Gastroesophageal sphincter (tissue), 4 donors: Measurements from ENCODE around the gene CNN2. TPM values are rescaled to one million over a fixed set of nuclear protein-coding genes. Genes with fewer than 3 reads are reported as not detected.

ENCODE experiments used
- ATAC-seq: fragments of 150-250 bp; one replicate; pipeline ENCODE4 v1.9.1; 2016; ENCODE audit warnings: mild to moderate bottlenecking, moderate library complexity
- H3K27ac ChIP-seq, 4 donors: fragments of 200-600 bp; sonication (generic) in 3 of 4; 1 replicate in 3 of 4; 2 replicates in 1 of 4; pipeline ENCODE4 v1.5.1; 2016 to 2019
- H3K27me3 ChIP-seq: fragments of 200-600 bp; sonication (generic); one replicate; pipeline ENCODE4 v1.5.1; 2019
- H3K36me3 ChIP-seq, 2 donors: fragments of 200-600 bp; sonication (generic); one replicate each; pipeline ENCODE4 v1.5.1; 2019; ENCODE audit warnings: control low read depth in 1 of 2
- H3K4me1 ChIP-seq, 3 donors: fragments of 200-600 bp; sonication (generic); 1 replicate in 2 of 3; 2 replicates in 1 of 3; pipeline ENCODE4 v1.5.1; 2016 to 2019; ENCODE audit warnings: control low read depth in 2 of 3
- H3K4me3 ChIP-seq, 2 donors: fragments of 200-600 bp; sonication (generic); one replicate each; pipeline ENCODE4 v1.5.1; 2019; ENCODE audit warnings: mild to moderate bottlenecking in 1 of 2, moderate library complexity in 1 of 2
- H3K9me3 ChIP-seq, 3 donors: fragments of 200-600 bp; sonication (generic); one replicate each; pipeline ENCODE4 v1.5.1; 2017 to 2019; ENCODE audit warnings: control low read depth in 2 of 3
- CTCF ChIP-seq, 4 experiments: fragments of 200-600 bp in 2 of 4; fragments of 450-650 bp in 2 of 4; sonication (generic) in 1 of 4; IDR thresholded peaks; one replicate each; pipeline ENCODE4 v1.5.1; 2017 to 2019; ENCODE audit warnings: antibody characterized with exemption in 4 of 4, mild to moderate bottlenecking in 2 of 4, moderate library complexity in 2 of 4
- EP300 ChIP-seq: sonication (generic); formaldehyde crosslinking; IDR thresholded peaks from one replicate; pipeline ENCODE4 v1.6.1; 2017; ENCODE audit warnings: antibody characterized with exemption, mild to moderate bottlenecking
- POLR2A ChIP-seq, 2 donors: fragments of 450-650 bp; IDR thresholded peaks; one replicate each; pipeline ENCODE4 v1.6.1; 2017; ENCODE audit warnings: antibody characterized with exemption in 2 of 2, mild to moderate bottlenecking in 2 of 2, moderate library complexity in 1 of 2
- POLR2AphosphoS5 ChIP-seq: sonication (generic); formaldehyde crosslinking; IDR thresholded peaks from one replicate; pipeline ENCODE4 v1.6.1; 2017; ENCODE audit warnings: antibody characterized with exemption
- WGBS, 2 donors: methylation state at CpG; one replicate each; pipeline ENCODE4 v1.1.5; 2018; ENCODE audit warnings: low coverage in 1 of 2; 5-methylcytosine and 5-hydroxymethylcytosine counted together
- total RNA-seq, 4 donors: library from RNA; depleted of rRNA; stranded (reverse); fragments of >200 nt; gene quantifications; one replicate each; pipeline ENCODE4 v1.1.0, GENCODE V29; 2016

The CNN2 gene
- total RNA-seq, 4 donors from 2014 or later, result 52.9 to 103 (median 75.2) TPM

GRCh38 chr19:1052349-1052975, 26.1 kb downstream of the CNN2 start:
- Histone ChIP-seq H3K27me3 (no peaks in the 10 kb centered on the region), H3K36me3 (peaks cover 0 to 31% of the 10 kb centered on the region in 2 donors), H3K4me3 (no peak overlapping the region), H3K9me3 (peaks cover 0 to 29% (median 0%) of the 10 kb centered on the region in 3 donors), H3K27ac (no peak overlapping the region), H3K4me1 (no peaks in the 10 kb centered on the region)
- 62 to 83% methylated on average over 1 to 2 of the region's 5 CpGs for WGBS, 2 donors
- no peak for ATAC-seq
- TF ChIP-seq POLR2A (IDR thresholded peaks at IDR 0.05) (no peak), POLR2AphosphoS5 (no peak), EP300 (no peak), CTCF (IDR thresholded peaks at IDR 0.05) (no peak)

GRCh38 chr19:1053176-1054101, 27.0 kb downstream of the CNN2 start:
- H3K9me3 ChIP-seq, result peaks cover 0 to 39% (median 0%) of the 10 kb centered on the region in 3 donors
- no peaks in the 10 kb centered on the region for H3K4me1 ChIP-seq
- peaks cover 0 to 37% of the 10 kb centered on the region in 2 donors for H3K36me3 ChIP-seq
- no peak overlapping the region for H3K4me3 ChIP-seq
- TF ChIP-seq EP300 (no peak), POLR2A (IDR thresholded peaks at IDR 0.05) (no peak), POLR2AphosphoS5 (no peak), CTCF (IDR thresholded peaks at IDR 0.05) (no peak)
- no peaks in the 10 kb centered on the region for H3K27me3 ChIP-seq
- ATAC-seq, result no peak
- no peak overlapping the region for H3K27ac ChIP-seq
- 83 to 86% methylated on average over 1 to 4 of the region's 31 CpGs for WGBS, 2 donors

GRCh38 chr19:1054102-1055027, 28.0 kb downstream of the CNN2 start:
- H3K36me3 ChIP-seq, result peaks cover 0 to 44% of the 10 kb centered on the region in 2 donors
- no peak overlapping the region for H3K4me3 ChIP-seq
- H3K9me3 ChIP-seq, result peaks cover 0 to 48% (median 0%) of the 10 kb centered on the region in 3 donors
- H3K27ac ChIP-seq, result no peak overlapping the region
- no peaks in the 10 kb centered on the region for H3K27me3 ChIP-seq
- 93 to 100% methylated on average over 1 to 5 of the region's 28 CpGs for WGBS, 2 donors
- ATAC-seq, result no peak
- no peaks in the 10 kb centered on the region for H3K4me1 ChIP-seq
- TF ChIP-seq EP300, result no peak
- TF ChIP-seq CTCF (IDR thresholded peaks at IDR 0.05), result no peak
- no peak for TF ChIP-seq POLR2A (IDR thresholded peaks at IDR 0.05)
- TF ChIP-seq POLR2AphosphoS5, result no peak

GRCh38 chr19:1055028-1055425, 28.6 kb downstream of the CNN2 start:
- H3K36me3 ChIP-seq, result peaks cover 0 to 44% of the 10 kb centered on the region in 2 donors
- H3K27me3 ChIP-seq, result no peaks in the 10 kb centered on the region
- H3K9me3 ChIP-seq, result peaks cover 0 to 54% (median 0%) of the 10 kb centered on the region in 3 donors
- no peak overlapping the region for H3K4me3 ChIP-seq
- no peak overlapping the region for H3K27ac ChIP-seq
- 100% methylated on average over 6 of the region's 14 CpGs; no CpG with 5 or more reads in 1 of the 2 donors for WGBS, 2 donors
- no peaks in the 10 kb centered on the region for H3K4me1 ChIP-seq
- no peak for ATAC-seq
- TF ChIP-seq CTCF (IDR thresholded peaks at IDR 0.05), result no peak
- no peak for TF ChIP-seq POLR2A (IDR thresholded peaks at IDR 0.05)
- no peak for TF ChIP-seq EP300
- TF ChIP-seq POLR2AphosphoS5, result no peak
